CD4-positive, CD25-positive, alpha-beta regulatory T cell (primary cell): Measurements from ENCODE around the gene CPSF6. TPM values are rescaled to one million over a fixed set of nuclear protein-coding genes. Genes with fewer than 3 reads are reported as not detected.

Source experiments
- ATAC-seq, 2 donors: fragments of 150-1000 bp; cut with Tn5 transposase; one replicate each; pipeline ENCODE4 v1.10.0; 2021; ENCODE audit warnings: low read depth in 2 of 2, moderate number of reproducible peaks in 2 of 2, moderate library complexity in 1 of 2
- DNase-seq, 3 donors: peaks; one replicate each; pipeline versions ENCODE4 v3.0.0 to v3.0.0-alpha.2; 2012 to 2022; ENCODE audit warnings: mixed read lengths in 1 of 3
- H3K27ac ChIP-seq: one replicate; pipeline ENCODE4 v1.7.0; 2013; ENCODE audit warnings: mild to moderate bottlenecking, low read length; ENCODE audit not compliant: insufficient read depth, poor library complexity, severe bottlenecking
- H3K27me3 ChIP-seq: one replicate; pipeline ENCODE4 v1.7.0; 2013; ENCODE audit warnings: low read length; ENCODE audit not compliant: control insufficient read depth, insufficient read depth
- H3K36me3 ChIP-seq: one replicate; pipeline ENCODE4 v1.7.0; 2013; ENCODE audit warnings: mild to moderate bottlenecking, low read length, moderate library complexity; ENCODE audit not compliant: control insufficient read depth, insufficient read depth
- H3K4me1 ChIP-seq: 2 replicates; pipeline ENCODE4 v1.7.0; 2013; ENCODE audit warnings: mild to moderate bottlenecking, low read length; ENCODE audit not compliant: insufficient read depth, control insufficient read depth, poor library complexity, severe bottlenecking
- H3K4me3 ChIP-seq: one replicate; pipeline ENCODE4 v1.7.0; 2013; ENCODE audit warnings: low read depth, mild to moderate bottlenecking, low read length, moderate library complexity
- H3K9me3 ChIP-seq, 2 experiments: 1 replicate in 1 of 2; 2 replicates in 1 of 2; pipeline ENCODE4 v1.7.0; 2013; ENCODE audit warnings: low read length in 2 of 2, mild to moderate bottlenecking in 1 of 2, moderate library complexity in 1 of 2; ENCODE audit not compliant: control insufficient read depth in 2 of 2
- H3K27ac Mint-ChIP-seq, 3 donors: one replicate each; pipeline ENCODE4 v1.8.0; 2020 to 2022; ENCODE audit warnings: mild to moderate bottlenecking in 3 of 3, mixed read lengths in 3 of 3, moderate library complexity in 2 of 3
- H3K27me3 Mint-ChIP-seq: one replicate; pipeline ENCODE4 v1.8.0; 2022; ENCODE audit warnings: mild to moderate bottlenecking, mixed read lengths
- H3K36me3 Mint-ChIP-seq: one replicate; pipeline ENCODE4 v1.8.0; 2020; ENCODE audit warnings: mixed read lengths
- H3K4me1 Mint-ChIP-seq, 4 donors: one replicate each; pipeline ENCODE4 v1.8.0; 2020 to 2022; ENCODE audit warnings: mixed read lengths in 4 of 4, mild to moderate bottlenecking in 1 of 4
- H3K4me3 Mint-ChIP-seq, 4 donors: one replicate each; pipeline ENCODE4 v1.8.0; 2020 to 2022; ENCODE audit warnings: mild to moderate bottlenecking in 4 of 4, mixed read lengths in 4 of 4, moderate library complexity in 3 of 4
- H3K9me3 Mint-ChIP-seq, 7 donors: one replicate each; pipeline ENCODE4 v1.8.0; 2020 to 2022; ENCODE audit warnings: mixed read lengths in 7 of 7, mild to moderate bottlenecking in 3 of 7, moderate library complexity in 2 of 7
- polyA plus RNA-seq, 4 donors: library from polyadenylated mRNA; unstranded; fragments of 300-500 nt; fragmentation: Illumina TruSeq; gene quantifications; one replicate each; pipeline ENCODE4 v1.2.3, GENCODE V29; 2021
- total RNA-seq: library from RNA; stranded (reverse); gene quantifications from one replicate; pipeline ENCODE4 v1.2.3, GENCODE V29; 2022

The CPSF6 gene
- total and polyA plus RNA-seq, 5 donors from 2014 or later, result 49.6 to 88.3 (median 57.5) TPM

DNA sequence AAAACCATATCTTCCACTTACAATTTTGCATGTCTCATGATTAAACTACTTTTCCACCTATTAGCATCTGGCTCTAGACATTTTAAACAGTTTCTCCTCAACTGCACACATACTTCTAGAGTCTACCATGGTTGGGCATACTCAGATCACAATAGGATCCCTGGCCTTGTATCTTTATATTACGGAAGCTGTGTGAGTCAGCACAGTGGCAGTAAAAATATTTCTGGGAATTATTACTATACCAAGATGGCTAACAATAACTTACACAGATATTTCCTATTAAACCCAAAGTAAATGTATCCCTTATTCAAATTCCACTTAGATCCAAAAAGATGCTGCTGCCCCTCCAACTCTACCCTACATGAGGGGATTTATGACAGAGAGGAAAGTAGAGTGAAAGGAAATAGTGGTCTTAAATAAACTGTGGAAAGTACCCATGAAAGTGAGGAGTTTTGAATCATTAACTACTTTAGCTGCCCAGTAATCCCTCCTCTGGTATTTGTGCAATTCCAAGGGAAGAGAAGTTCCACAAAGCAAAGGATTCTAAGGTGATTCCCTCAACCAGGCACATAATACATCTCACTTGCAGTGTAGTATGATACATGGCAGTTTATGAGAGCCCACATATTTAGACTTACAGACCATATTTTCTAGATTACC, 14.0 kb upstream of the CPSF6 start:
- ATAC-seq (no peak), DNase-seq (no peak)
- no peak overlapping the region for H3K4me3 ChIP-seq
- peaks cover 8% of the 10 kb centered on the region for H3K27me3 Mint-ChIP-seq
- no peaks in the 10 kb centered on the region for H3K9me3 ChIP-seq
- H3K27ac ChIP-seq, result no peak overlapping the region
- no peak overlapping the region for H3K4me3 Mint-ChIP-seq
- peaks cover 0 to 3% (median 0%) of the 10 kb centered on the region in 7 donors for H3K9me3 Mint-ChIP-seq
- no peaks in the 10 kb centered on the region for H3K4me1 Mint-ChIP-seq
- peaks cover 3% of the 10 kb centered on the region for H3K27me3 ChIP-seq
- H3K36me3 Mint-ChIP-seq, result no peaks in the 10 kb centered on the region
- no peaks in the 10 kb centered on the region for H3K36me3 ChIP-seq
- H3K27ac Mint-ChIP-seq, result no peak overlapping the region
- H3K4me1 ChIP-seq, result no peaks in the 10 kb centered on the region

DNA sequence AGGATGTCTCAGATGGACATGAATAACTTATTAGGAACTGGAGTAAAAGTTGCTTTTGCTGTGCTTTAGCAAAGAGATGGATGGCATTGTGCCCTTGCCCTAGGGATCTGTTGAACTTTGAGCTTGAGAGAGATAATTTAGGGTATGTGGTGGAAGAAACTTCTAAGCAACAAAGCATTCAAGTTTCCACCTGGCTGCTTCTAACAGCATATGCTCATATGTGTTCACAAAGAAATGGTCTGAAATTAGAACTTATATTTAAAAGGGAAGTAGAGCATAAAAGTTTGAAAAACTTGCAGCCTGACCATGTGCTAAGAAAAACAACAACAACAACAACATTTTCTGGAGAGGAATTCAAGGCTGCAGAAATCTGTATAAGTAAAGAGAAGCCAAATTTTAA, 7.9 kb upstream of the CPSF6 start:
- Histone ChIP-seq H3K4me1 (no peaks in the 10 kb centered on the region), H3K27ac (no peak overlapping the region), H3K27me3 (no peaks in the 10 kb centered on the region), H3K36me3 (no peaks in the 10 kb centered on the region), H3K4me3 (no peak overlapping the region), H3K9me3 (peaks cover 3 to 18% of the 10 kb centered on the region in 2 experiments)
- Mint-ChIP-seq H3K27me3 (no peaks in the 10 kb centered on the region), H3K36me3 (peaks cover 7% of the 10 kb centered on the region), H3K9me3 (peaks cover 0 to 19% (median 8%) of the 10 kb centered on the region in 7 donors), H3K27ac (no peak overlapping the region), H3K4me3 (no peak overlapping the region), H3K4me1 (no peaks in the 10 kb centered on the region)
- no peak for DNase-seq
- no peak for ATAC-seq

DNA sequence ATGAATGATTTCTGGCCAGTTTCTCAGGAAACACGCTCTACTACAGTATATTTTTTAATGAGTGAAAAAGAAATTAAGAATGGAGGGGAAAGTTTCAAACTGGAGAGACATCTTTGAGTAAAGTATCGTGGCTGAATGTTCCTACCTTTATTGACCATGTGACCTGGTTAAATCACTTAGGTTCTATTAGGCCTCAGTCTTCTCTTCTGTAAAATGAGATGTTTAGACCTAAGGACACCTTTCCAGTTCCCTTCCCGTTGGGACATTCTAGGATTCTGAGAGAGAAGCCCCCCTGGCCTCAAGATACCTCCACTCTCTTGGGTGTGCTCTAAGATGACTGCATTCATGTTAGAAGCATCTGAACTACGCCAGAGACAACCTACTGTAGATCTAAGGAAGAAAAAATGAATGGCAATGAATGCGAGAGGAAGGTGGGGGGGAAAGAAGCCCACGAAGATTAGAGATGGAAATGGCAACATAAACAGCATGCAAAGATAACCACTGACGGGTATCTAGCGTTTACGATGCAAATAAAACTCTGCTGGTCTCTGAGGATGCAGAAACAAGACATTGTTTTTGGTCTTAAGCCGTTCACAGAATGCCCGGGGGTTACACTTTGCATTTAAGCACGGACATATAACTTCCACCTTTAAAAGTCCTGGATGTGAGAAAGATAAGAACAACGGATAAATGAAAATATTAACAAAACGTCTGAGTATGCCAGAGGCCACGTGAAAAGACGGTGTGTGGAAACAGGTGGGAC, 599 bp upstream of the CPSF6 start:
- DNase-seq (no peak), ATAC-seq (no peak)
- H3K27me3 ChIP-seq, result no peaks in the 10 kb centered on the region
- peaks cover 50% of the 10 kb centered on the region for H3K4me1 ChIP-seq
- Mint-ChIP-seq H3K9me3 (no peaks in the 10 kb centered on the region), H3K36me3 (peaks cover 4% of the 10 kb centered on the region), H3K27me3 (peaks cover 6% of the 10 kb centered on the region), H3K27ac (peak overlapping the region; percentile 93 to 97 (median 94)), H3K4me1 (peaks cover 16 to 52% (median 42%) of the 10 kb centered on the region in 4 donors), H3K4me3 (peak overlapping the region; percentile 88 to 96 (median 93))
- H3K36me3 ChIP-seq, result no peaks in the 10 kb centered on the region
- H3K27ac ChIP-seq, result peak overlapping the region; percentile 89
- no peaks in the 10 kb centered on the region for H3K9me3 ChIP-seq
- peak overlapping the region; percentile 96 for H3K4me3 ChIP-seq

DNA sequence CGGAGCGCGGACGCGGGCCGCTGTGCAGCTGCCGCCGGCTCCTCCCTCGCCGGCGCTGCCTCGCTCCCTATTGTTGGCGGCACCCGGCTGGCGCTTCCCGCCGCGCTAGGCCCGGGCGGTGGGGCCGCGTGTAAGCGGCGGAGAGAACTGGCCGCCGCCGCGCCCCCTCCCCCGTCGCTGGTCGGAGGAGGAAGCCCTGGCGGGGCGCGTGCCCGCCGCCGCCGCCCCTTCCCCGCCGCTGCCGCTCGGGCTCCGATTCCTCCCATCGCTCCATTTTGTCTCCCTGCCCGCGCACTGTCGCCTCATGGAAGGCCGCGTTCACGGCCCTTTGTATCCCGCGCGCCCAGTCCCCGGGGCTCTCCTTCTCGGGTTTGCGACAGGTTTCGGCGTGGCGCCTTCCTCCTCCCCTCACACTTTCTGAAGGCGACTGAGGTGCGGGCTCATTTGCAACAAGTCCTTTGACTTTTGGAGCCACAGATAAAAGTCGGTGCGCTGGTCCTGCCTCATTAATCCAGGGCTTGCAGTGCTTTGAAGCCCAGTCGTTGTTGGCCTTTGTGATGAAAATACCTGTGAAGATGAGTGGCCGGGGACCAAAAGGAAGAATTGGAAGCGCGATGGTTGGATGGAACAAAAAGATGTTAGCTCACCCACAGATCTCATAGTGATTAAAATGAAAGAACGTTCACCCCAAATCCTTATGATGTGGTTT, 707 bp downstream of the CPSF6 start:
- H3K27ac Mint-ChIP-seq, result peak overlapping the region; percentile 96 to 99 (median 97)
- H3K9me3 ChIP-seq, result no peaks in the 10 kb centered on the region
- peak overlapping the region; percentile 85 for H3K4me3 ChIP-seq
- H3K9me3 Mint-ChIP-seq, result no peaks in the 10 kb centered on the region
- peaks cover 51% of the 10 kb centered on the region for H3K4me1 ChIP-seq
- H3K27me3 ChIP-seq, result no peaks in the 10 kb centered on the region
- ATAC-seq (peak; percentile 25 to 26), DNase-seq (peak; percentile 38 to 58 (median 54))
- H3K4me3 Mint-ChIP-seq, result peak overlapping the region; percentile 91 to 100 (median 98)
- H3K4me1 Mint-ChIP-seq, result peaks cover 17 to 59% (median 44%) of the 10 kb centered on the region in 4 donors
- peaks cover 6% of the 10 kb centered on the region for H3K27me3 Mint-ChIP-seq
- peak overlapping the region; percentile 89 for H3K27ac ChIP-seq
- peaks cover 4% of the 10 kb centered on the region for H3K36me3 Mint-ChIP-seq
- peaks cover 6% of the 10 kb centered on the region for H3K36me3 ChIP-seq

DNA sequence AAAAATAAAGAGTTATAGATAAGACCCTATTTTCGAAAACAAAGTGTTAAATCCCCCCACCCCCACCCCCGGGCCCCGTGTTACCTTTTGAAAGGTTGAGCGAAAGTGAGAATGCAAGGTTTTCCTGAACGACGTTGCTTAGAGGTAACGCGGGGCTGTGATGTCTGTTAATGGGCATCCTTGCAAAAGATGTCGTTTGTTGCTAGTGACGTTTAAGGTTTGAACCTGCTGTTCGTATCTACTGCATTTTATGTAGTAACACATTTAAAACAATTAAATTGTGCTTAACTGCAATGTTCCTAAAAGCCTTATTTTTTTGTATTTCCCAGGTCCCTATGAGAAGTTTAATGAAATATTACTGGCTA, 1.2 kb downstream of the CPSF6 start:
- Histone ChIP-seq H3K4me3 (peak overlapping the region; percentile 85), H3K4me1 (peaks cover 54% of the 10 kb centered on the region), H3K9me3 (no peaks in the 10 kb centered on the region), H3K27ac (peak overlapping the region; percentile 89), H3K36me3 (peaks cover 6% of the 10 kb centered on the region), H3K27me3 (no peaks in the 10 kb centered on the region)
- Mint-ChIP-seq H3K4me1 (peaks cover 22 to 65% (median 50%) of the 10 kb centered on the region in 4 donors), H3K36me3 (peaks cover 4% of the 10 kb centered on the region), H3K27ac (peak overlapping the region; percentile 96 to 99 (median 97)), H3K27me3 (peaks cover 6% of the 10 kb centered on the region), H3K9me3 (no peaks in the 10 kb centered on the region), H3K4me3 (peak overlapping the region; percentile 91 to 100 (median 98))
- DNase-seq, result peak; percentile 21 to 65 (median 47)
- no peak for ATAC-seq

DNA sequence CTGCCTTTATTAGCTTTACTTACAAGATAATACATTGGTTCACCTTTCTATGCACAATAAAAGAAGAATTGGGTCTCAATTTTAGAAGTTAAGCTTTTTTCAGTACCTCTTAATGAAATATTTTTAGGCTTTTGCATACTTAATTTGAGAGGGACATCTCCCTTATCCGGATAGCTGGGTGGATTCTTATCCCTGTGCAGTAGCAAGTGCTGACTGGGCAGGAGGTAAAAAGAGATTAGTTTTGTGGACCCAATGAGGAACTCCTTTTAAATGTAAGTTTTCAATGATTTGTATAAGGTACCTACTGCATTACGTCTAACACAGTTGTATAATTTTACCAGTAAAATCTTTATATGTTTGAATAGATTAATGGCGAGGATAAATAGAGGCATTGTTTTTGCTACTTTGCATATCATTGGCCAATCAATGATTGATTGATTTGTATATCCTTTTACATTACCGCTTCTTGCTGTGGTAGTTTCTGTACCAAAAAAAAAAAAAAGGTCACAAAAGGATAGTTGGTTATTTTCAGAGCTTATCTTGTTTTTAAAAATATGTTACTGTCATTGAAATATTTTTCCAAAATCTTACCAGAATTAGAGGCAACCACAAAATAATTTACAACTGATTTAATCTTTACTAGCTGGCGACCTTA, 2.2 kb downstream of the CPSF6 start:
- Histone ChIP-seq H3K4me3 (peak overlapping the region; percentile 85), H3K9me3 (no peaks in the 10 kb centered on the region), H3K4me1 (peaks cover 62% of the 10 kb centered on the region), H3K27me3 (no peaks in the 10 kb centered on the region), H3K27ac (peak overlapping the region; percentile 89), H3K36me3 (peaks cover 6% of the 10 kb centered on the region)
- H3K4me1 Mint-ChIP-seq, result peaks cover 29 to 74% (median 58%) of the 10 kb centered on the region in 4 donors
- no peak for DNase-seq
- peak overlapping the region; percentile 40 to 78 (median 48) for H3K27ac Mint-ChIP-seq
- ATAC-seq, result no peak
- peak overlapping the region; percentile 91 to 100 (median 98) for H3K4me3 Mint-ChIP-seq
- H3K36me3 Mint-ChIP-seq, result peaks cover 4% of the 10 kb centered on the region
- no peaks in the 10 kb centered on the region for H3K9me3 Mint-ChIP-seq
- peaks cover 6% of the 10 kb centered on the region for H3K27me3 Mint-ChIP-seq
